HUDEP-2 (cell line): ENCODE measurements around the gene KAZN.

Experiments
- DNase-seq, 76 experiments: peaks; one replicate each; lab custom pipeline; 2025; ENCODE audit not compliant: unreplicated experiment in 76 of 76; lab: John Stamatoyannopoulos, UW

The KAZN gene

GRCh38 chr1:14923727-14924452, 325.4 kb downstream of the KAZN start:
- DNase-seq: peak in 40 of 76 experiments; percentile 3 to 49 (median 25)

GRCh38 chr1:14924455-14925331, 326.2 kb downstream of the KAZN start:
- DNase-seq: peak in 15 of 76 experiments; percentile 3 to 29 (median 9)

GRCh38 chr1:14925336-14926136, 327.1 kb downstream of the KAZN start:
- no peak for DNase-seq

GRCh38 chr1:14926229-14926628, 327.7 kb downstream of the KAZN start:
- DNase-seq: no peak

- no peak for DNase-seq
These were observed 328.5 kb downstream of the KAZN start for GRCh38 chr1:14926818-14927575.

- DNase-seq: no peak
These were observed 329.9 kb downstream of the KAZN start for GRCh38 chr1:14928412-14928811.

- DNase-seq: no peak
These were observed 330.5 kb downstream of the KAZN start for GRCh38 chr1:14928886-14929546.

- no peak for DNase-seq
These were observed 331.2 kb downstream of the KAZN start for GRCh38 chr1:14929547-14930246.

GRCh38 chr1:14930247-14930965, 331.9 kb downstream of the KAZN start:
- DNase-seq: no peak

GRCh38 chr1:14932034-14932638, 333.7 kb downstream of the KAZN start:
- DNase-seq: no peak

- no peak for DNase-seq
These were observed 336.4 kb downstream of the KAZN start for GRCh38 chr1:14934867-14935266.

- no peak for DNase-seq
These were observed 338.3 kb downstream of the KAZN start for GRCh38 chr1:14936815-14937214.

GRCh38 chr1:14937288-14937949, 338.9 kb downstream of the KAZN start:
- DNase-seq: no peak

GRCh38 chr1:14939527-14940284, 341.2 kb downstream of the KAZN start:
- DNase-seq: no peak

- DNase-seq: no peak
These were observed 341.9 kb downstream of the KAZN start for GRCh38 chr1:14940285-14940870.

- DNase-seq: no peak
These were observed 343.4 kb downstream of the KAZN start for GRCh38 chr1:14941864-14942263.
